Testis (tissue), 3 donors: ENCODE results near the gene WNK2. TPM values are rescaled to one million over a fixed set of nuclear protein-coding genes. Genes with fewer than 3 reads are reported as not detected.

Experiments
- DNase-seq: peaks from one replicate; pipeline ENCODE4 v3.0.0-alpha.2; 2019
- H3K27ac ChIP-seq, 2 donors: fragments of 200-600 bp; sonication (generic); one replicate each; pipeline ENCODE4 v1.5.1; 2019
- H3K27me3 ChIP-seq: fragments of 200-600 bp; sonication (generic); one replicate; pipeline ENCODE4 v1.5.1; 2019
- H3K36me3 ChIP-seq: fragments of 200-600 bp; sonication (generic); one replicate; pipeline ENCODE4 v1.5.1; 2017; ENCODE audit warnings: low read depth; ENCODE audit errors: missing control alignments
- H3K4me1 ChIP-seq: fragments of 200-600 bp; sonication (generic); one replicate; pipeline ENCODE4 v1.5.1; 2019
- H3K4me3 ChIP-seq, 2 donors: fragments of 200-600 bp; sonication (generic); one replicate each; pipeline ENCODE4 v1.5.1; 2017 to 2019
- H3K9me3 ChIP-seq: fragments of 200-600 bp; sonication (generic); one replicate; pipeline ENCODE4 v1.5.1; 2017
- CTCF ChIP-seq, 3 experiments: fragments of 450-650 bp in 2 of 3; fragments of 200-600 bp in 1 of 3; sonication (generic) in 1 of 3; IDR thresholded peaks; one replicate each; pipeline ENCODE4 v1.5.1; 2016 to 2019; ENCODE audit warnings: antibody characterized with exemption in 3 of 3, mild to moderate bottlenecking in 2 of 3, moderate library complexity in 1 of 3
- POLR2A ChIP-seq: fragments of 450-650 bp; IDR thresholded peaks from one replicate; pipeline ENCODE4 v1.6.1; 2017; ENCODE audit warnings: antibody characterized with exemption, mild to moderate bottlenecking, moderate library complexity
- WGBS, 2 donors: methylation state at CpG; one replicate each; pipeline ENCODE4 v1.1.5; 2018; 5-methylcytosine and 5-hydroxymethylcytosine counted together
- intact Hi-C: fragments of 100-400 bp; cut with DNase I; formaldehyde crosslinking; loops from one replicate; pipeline ENCODE4 v1.15.1; 2023; ENCODE audit warnings: low total_unique reads
- polyA plus RNA-seq: library from polyadenylated mRNA; stranded (reverse); fragments of 350-450 nt; fragmentation: Illumina TruSeq; extraction: RNeasy Lipid Tissue Mini Kit (QIAGEN cat#74804); gene quantifications from one replicate; pipeline ENCODE4 v1.2.3, GENCODE V29; 2014; ENCODE audit warnings: low read depth, low replicate concordance; ENCODE audit not compliant: insufficient read depth
- total RNA-seq, 2 donors: library from RNA; depleted of rRNA; stranded (reverse); fragments of >200 nt; gene quantifications; one replicate each; pipeline ENCODE4 v1.2.3, GENCODE V29; 2016

Gene WNK2
- total and polyA plus RNA-seq, 3 donors from 2014 or later, result 29.0 to 91.1 (median 50.5) TPM

GRCh38 chr9:93325307-93326035 is 141.5 kb downstream of the WNK2 start:
- Histone ChIP-seq H3K27me3 (no peaks in the 10 kb centered on the region), H3K36me3 (no peaks in the 10 kb centered on the region), H3K4me1 (no peaks in the 10 kb centered on the region), H3K27ac (no peak overlapping the region), H3K9me3 (no peaks in the 10 kb centered on the region), H3K4me3 (no peak overlapping the region)
- no peak for DNase-seq
- intact Hi-C loops, result no loop called here
- TF ChIP-seq POLR2A (no peak), CTCF (IDR thresholded peaks at IDR 0.05) (no peak)
- WGBS, 2 donors, result 66 to 91% methylated on average over 8 to 21 of the region's 22 CpGs

GRCh38 chr9:93326056-93326455 is 142.1 kb downstream of the WNK2 start:
- no peaks in the 10 kb centered on the region for H3K27me3 ChIP-seq
- intact Hi-C loops, result no loop called here
- TF ChIP-seq POLR2A, result no peak
- no peaks in the 10 kb centered on the region for H3K4me1 ChIP-seq
- H3K9me3 ChIP-seq, result no peaks in the 10 kb centered on the region
- no peaks in the 10 kb centered on the region for H3K36me3 ChIP-seq
- WGBS, 2 donors, result 81 to 82% methylated on average over 8 to 9 of the region's 9 CpGs
- H3K4me3 ChIP-seq, result no peak overlapping the region
- DNase-seq, result no peak
- no peak overlapping the region for H3K27ac ChIP-seq

- DNase-seq, result no peak
- no peak for TF ChIP-seq CTCF (IDR thresholded peaks at IDR 0.05)
- no peak for TF ChIP-seq POLR2A
- 92 to 96% methylated on average over 13 of the region's 13 CpGs for WGBS, 2 donors
- Histone ChIP-seq H3K27me3 (no peaks in the 10 kb centered on the region), H3K4me3 (no peak overlapping the region), H3K27ac (no peak overlapping the region), H3K36me3 (no peaks in the 10 kb centered on the region), H3K9me3 (no peaks in the 10 kb centered on the region), H3K4me1 (no peaks in the 10 kb centered on the region)
- intact Hi-C loops, result no loop called here
These were observed 142.7 kb downstream of the WNK2 start for GRCh38 chr9:93326654-93327053.

GRCh38 chr9:93329629-93330280 is 145.8 kb downstream of the WNK2 start:
- intact Hi-C loops, result no loop called here
- 85 to 88% methylated on average over 7 of the region's 7 CpGs for WGBS, 2 donors
- DNase-seq, result no peak

More at GRCh38 chr9:93329629-93330280, 145.8 kb downstream of the WNK2 start:
- Histone ChIP-seq H3K9me3 (no peaks in the 10 kb centered on the region), H3K4me3 (no peak overlapping the region), H3K27me3 (no peaks in the 10 kb centered on the region), H3K36me3 (no peaks in the 10 kb centered on the region), H3K27ac (no peak overlapping the region), H3K4me1 (no peaks in the 10 kb centered on the region)
- TF ChIP-seq POLR2A, result no peak
- no peak for TF ChIP-seq CTCF (IDR thresholded peaks at IDR 0.05)
